ENCODE results near the gene GRK3. TPM values are rescaled to one million over a fixed set of nuclear protein-coding genes. Genes with fewer than 3 reads are reported as not detected.

The GRK3 gene
- total RNA-seq, 1 experiment from 2014 or later, result 0.37 TPM

- Histone ChIP-seq H3K9me2 (ENCODE audit: insufficient read depth) (no peaks in the 10 kb centered on the region), H3K4me1 (replicated peaks; ENCODE audit: insufficient read depth) (peaks cover 10% of the 10 kb centered on the region), H3K36me3 (ENCODE audit: low read depth) (no peaks in the 10 kb centered on the region), H3K9me3 (ENCODE audit: insufficient read depth, low read depth) (no peaks in the 10 kb centered on the region), H3K27ac (no peak overlapping the region), H3K4me2 (no peak overlapping the region), H3K79me2 (ENCODE audit: low read depth) (no peaks in the 10 kb centered on the region), H4K20me1 (ENCODE audit: insufficient read depth) (no peaks in the 10 kb centered on the region), H3K4me3 (no peak overlapping the region), H3K27me3 (ENCODE audit: insufficient read depth, low read depth) (no peaks in the 10 kb centered on the region), H3F3A (ENCODE audit: insufficient read depth, low read depth) (peaks cover 3% of the 10 kb centered on the region; the same call in 1 of the 2 replicates), H2AFZ (no peak overlapping the region)
- POLR2A ChIA-PET (ENCODE audit: unreplicated experiment), result no interaction called here
- CTCF ChIA-PET, result interaction anchor here (0.6 kb wide), 1 partner anchor 48 kb away, joined by 14 read pairs; no protein-coding TSS in a partner anchor
- TF ChIP-seq, protein P1, sequence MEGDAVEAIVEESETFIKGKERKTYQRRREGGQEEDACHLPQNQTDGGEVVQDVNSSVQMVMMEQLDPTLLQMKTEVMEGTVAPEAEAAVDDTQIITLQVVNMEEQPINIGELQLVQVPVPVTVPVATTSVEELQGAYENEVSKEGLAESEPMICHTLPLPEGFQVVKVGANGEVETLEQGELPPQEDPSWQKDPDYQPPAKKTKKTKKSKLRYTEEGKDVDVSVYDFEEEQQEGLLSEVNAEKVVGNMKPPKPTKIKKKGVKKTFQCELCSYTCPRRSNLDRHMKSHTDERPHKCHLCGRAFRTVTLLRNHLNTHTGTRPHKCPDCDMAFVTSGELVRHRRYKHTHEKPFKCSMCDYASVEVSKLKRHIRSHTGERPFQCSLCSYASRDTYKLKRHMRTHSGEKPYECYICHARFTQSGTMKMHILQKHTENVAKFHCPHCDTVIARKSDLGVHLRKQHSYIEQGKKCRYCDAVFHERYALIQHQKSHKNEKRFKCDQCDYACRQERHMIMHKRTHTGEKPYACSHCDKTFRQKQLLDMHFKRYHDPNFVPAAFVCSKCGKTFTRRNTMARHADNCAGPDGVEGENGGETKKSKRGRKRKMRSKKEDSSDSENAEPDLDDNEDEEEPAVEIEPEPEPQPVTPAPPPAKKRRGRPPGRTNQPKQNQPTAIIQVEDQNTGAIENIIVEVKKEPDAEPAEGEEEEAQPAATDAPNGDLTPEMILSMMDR (conservative IDR thresholded peaks at IDR 0.05), result no peak
- TF ChIP-seq EZH2 (IDR thresholded peaks at IDR 0.05; ENCODE audit: low read depth), result no peak
- intact Hi-C loops (cut with micrococcal nuclease; ENCODE audit: unreplicated experiment), result loop anchor here (1.0 kb wide), 1 partner anchor 14 kb away; no protein-coding TSS in a partner anchor
- DNase-seq, result no peak
- BruUV-seq (replicated peaks), result no TSS peak
Measured at GRCh38 chr22:25760848-25761595, 196.5 kb downstream of the GRK3 start.

- Histone ChIP-seq H3K4me2 (no peak overlapping the region), H3K9me2 (ENCODE audit: insufficient read depth) (no peaks in the 10 kb centered on the region), H3F3A (ENCODE audit: insufficient read depth, low read depth) (peaks cover 3% of the 10 kb centered on the region; the same call in 1 of the 2 replicates), H3K36me3 (ENCODE audit: low read depth) (no peaks in the 10 kb centered on the region), H3K79me2 (ENCODE audit: low read depth) (no peaks in the 10 kb centered on the region), H4K20me1 (ENCODE audit: insufficient read depth) (no peaks in the 10 kb centered on the region), H3K27me3 (ENCODE audit: insufficient read depth, low read depth) (no peaks in the 10 kb centered on the region), H3K4me1 (replicated peaks; ENCODE audit: insufficient read depth) (peaks cover 10% of the 10 kb centered on the region), H3K4me3 (no peak overlapping the region), H3K27ac (no peak overlapping the region), H3K9me3 (ENCODE audit: insufficient read depth, low read depth) (no peaks in the 10 kb centered on the region; the same call in 1 of the 2 replicates), H2AFZ (no peak overlapping the region)
- TF ChIP-seq EZH2 (IDR thresholded peaks at IDR 0.05; ENCODE audit: low read depth), result no peak
- TF ChIP-seq, protein P1 (conservative IDR thresholded peaks at IDR 0.05), result no peak
- BruUV-seq (replicated peaks), result no TSS peak
- no peak for DNase-seq
- intact Hi-C loops (cut with micrococcal nuclease; ENCODE audit: unreplicated experiment), result no loop called here
- ChIA-PET CTCF (no interaction called here), POLR2A (ENCODE audit: unreplicated experiment) (interaction anchor here (0.7 kb wide), 1 partner anchor 9 kb away, joined by 4 read pairs; no protein-coding TSS in a partner anchor)
Measured at GRCh38 chr22:25762147-25762546, 197.7 kb downstream of the GRK3 start.

DNA sequence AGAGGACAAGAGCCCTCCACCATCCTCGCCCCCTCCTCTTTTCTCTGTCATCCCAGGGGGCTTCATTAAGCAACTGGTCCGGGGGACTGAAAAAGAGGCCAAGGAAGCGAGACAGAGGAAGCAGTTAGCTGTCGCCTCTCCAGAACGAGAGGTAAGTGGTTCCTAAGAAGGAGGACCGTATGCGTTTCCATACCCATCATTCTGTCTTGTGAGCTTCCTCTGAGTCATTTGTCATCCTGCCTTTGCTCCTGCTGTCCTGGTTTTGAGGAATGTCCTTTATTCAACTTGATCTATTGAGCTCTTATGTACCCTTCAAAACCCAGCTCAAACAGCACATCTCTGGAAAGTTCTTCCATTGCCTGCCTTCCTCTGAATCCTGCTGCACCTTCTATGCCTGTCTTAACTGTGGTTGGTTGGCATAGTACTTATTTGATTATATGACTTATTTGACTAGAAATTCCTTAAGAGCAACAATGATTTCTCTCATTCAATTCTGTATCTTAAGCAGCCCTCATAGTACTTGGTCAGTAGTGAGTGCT is 198.8 kb downstream of the GRK3 start:
- Histone ChIP-seq H3K4me1 (replicated peaks; ENCODE audit: insufficient read depth) (peaks cover 10% of the 10 kb centered on the region), H3K4me2 (no peak overlapping the region), H3K27ac (no peak overlapping the region), H4K20me1 (ENCODE audit: insufficient read depth) (no peaks in the 10 kb centered on the region), H3K9me3 (ENCODE audit: insufficient read depth, low read depth) (no peaks in the 10 kb centered on the region; the same call in 1 of the 2 replicates), H2AFZ (no peak overlapping the region), H3K27me3 (ENCODE audit: insufficient read depth, low read depth) (peaks cover 6% of the 10 kb centered on the region), H3K36me3 (ENCODE audit: low read depth) (no peaks in the 10 kb centered on the region), H3F3A (ENCODE audit: insufficient read depth, low read depth) (peaks cover 3% of the 10 kb centered on the region; the same call in 1 of the 2 replicates), H3K9me2 (ENCODE audit: insufficient read depth) (no peaks in the 10 kb centered on the region), H3K4me3 (no peak overlapping the region), H3K79me2 (ENCODE audit: low read depth) (no peaks in the 10 kb centered on the region)
- intact Hi-C loops (cut with micrococcal nuclease; ENCODE audit: unreplicated experiment), result no loop called here
- no TSS peak for BruUV-seq (replicated peaks)
- TF ChIP-seq, protein P1 (conservative IDR thresholded peaks at IDR 0.05), result no peak
- TF ChIP-seq EZH2 (IDR thresholded peaks at IDR 0.05; ENCODE audit: low read depth), result no peak
- ChIA-PET CTCF (no interaction called here), POLR2A (ENCODE audit: unreplicated experiment) (no interaction called here)
- DNase-seq, result no peak
